SK-N-MC (cell line): ENCODE results near the gene REP15.

Experiments
- DNase-seq: peaks from one replicate; pipeline ENCODE4 v3.0.0-alpha.2; 2011; ENCODE audit warnings: low read depth, low spot score
- H3K27ac ChIP-seq: fragments of 200-600 bp; sonication (generic); 2 replicates; pipeline ENCODE4 v1.5.1; 2016; ENCODE audit warnings: mixed run types
- H3K36me3 ChIP-seq: fragments of 200-600 bp; sonication (generic); 2 replicates; pipeline ENCODE4 v1.6.1; 2017; ENCODE audit warnings: antibody characterized with exemption, low read length, mixed read lengths; ENCODE audit not compliant: insufficient read depth
- H3K4me3 ChIP-seq: fragments of 200-600 bp; sonication (generic); 2 replicates; pipeline ENCODE4 v1.5.1; 2016
- H3K9ac ChIP-seq: fragments of 200-600 bp; sonication (generic); 2 replicates; pipeline ENCODE4 v1.8.0; 2017; ENCODE audit warnings: mixed run types, mixed read lengths; ENCODE audit not compliant: insufficient read length
- H3K9me3 ChIP-seq: fragments of 200-600 bp; sonication (generic); 2 replicates; pipeline ENCODE4 v1.6.1; 2017; ENCODE audit warnings: low read depth, mild to moderate bottlenecking, antibody characterized with exemption, low read length, moderate library complexity, mixed read lengths
- EZH2 ChIP-seq: fragments of 200-600 bp; sonication (generic); IDR thresholded peaks from one replicate; pipeline ENCODE4 v1.6.1; 2017; ENCODE audit warnings: antibody characterized with exemption
- FOXP2 ChIP-seq: optimal IDR thresholded peaks from 2 replicates; pipeline ENCODE3; 2011; ENCODE audit warnings: mild to moderate bottlenecking, moderate library complexity; ENCODE audit not compliant: insufficient read depth; ENCODE audit errors: extremely low read length, control extremely low read depth
- POLR2AphosphoS5 ChIP-seq: IDR thresholded peaks from 2 replicates; pipeline ENCODE4 v1.6.1; 2012; ENCODE audit warnings: mild to moderate bottlenecking, low read depth, low read length, borderline replicate concordance

Gene REP15

GRCh38 chr12:27667540-27667939 lies 28.7 kb upstream of the REP15 start:
- TF ChIP-seq POLR2AphosphoS5 = no peak
- TF ChIP-seq FOXP2 = no peak
- TF ChIP-seq EZH2 = no peak
- Histone ChIP-seq H3K36me3 (no peaks in the 10 kb centered on the region; the same call in 1 of the 2 replicates), H3K9ac (no peak overlapping the region), H3K4me3 (no peak overlapping the region), H3K9me3 (no peaks in the 10 kb centered on the region), H3K27ac (no peak overlapping the region)
- no peak for DNase-seq

GRCh38 chr12:27672051-27672450 lies 24.2 kb upstream of the REP15 start:
- DNase-seq = no peak
- Histone ChIP-seq H3K27ac (no peak overlapping the region), H3K36me3 (no peaks in the 10 kb centered on the region; the same call in 1 of the 2 replicates), H3K4me3 (no peak overlapping the region), H3K9ac (no peak overlapping the region), H3K9me3 (no peaks in the 10 kb centered on the region)
- TF ChIP-seq EZH2 (no peak), POLR2AphosphoS5 (no peak), FOXP2 (no peak)

- H3K9me3 ChIP-seq = no peaks in the 10 kb centered on the region
- TF ChIP-seq POLR2AphosphoS5 = no peak
- TF ChIP-seq EZH2 = no peak
- no peak for TF ChIP-seq FOXP2
- H3K27ac ChIP-seq = no peak overlapping the region
- H3K4me3 ChIP-seq = no peak overlapping the region
- no peaks in the 10 kb centered on the region; the same call in 1 of the 2 replicates for H3K36me3 ChIP-seq
- no peak for DNase-seq
- no peak overlapping the region for H3K9ac ChIP-seq
Measured at GRCh38 chr12:27672643-27673042, 23.6 kb upstream of the REP15 start.

- TF ChIP-seq POLR2AphosphoS5 (no peak), EZH2 (no peak), FOXP2 (no peak)
- DNase-seq = no peak
Measured at GRCh38 chr12:27673101-27673718, 23.0 kb upstream of the REP15 start.

GRCh38 chr12:27674989-27675388 lies 21.3 kb upstream of the REP15 start:
- H3K9me3 ChIP-seq = no peaks in the 10 kb centered on the region
- peaks cover 2% of the 10 kb centered on the region; the same call in 1 of the 2 replicates for H3K36me3 ChIP-seq
- DNase-seq = no peak
- H3K4me3 ChIP-seq = no peak overlapping the region
- no peak overlapping the region for H3K27ac ChIP-seq
- H3K9ac ChIP-seq = no peak overlapping the region
- no peak for TF ChIP-seq FOXP2
- no peak for TF ChIP-seq POLR2AphosphoS5
- TF ChIP-seq EZH2 = no peak

More at GRCh38 chr12:27673101-27673718, 23.0 kb upstream of the REP15 start:
- H3K9me3 ChIP-seq = no peaks in the 10 kb centered on the region
- no peak overlapping the region for H3K27ac ChIP-seq
- H3K36me3 ChIP-seq = no peaks in the 10 kb centered on the region
- H3K9ac ChIP-seq = no peak overlapping the region
- no peak overlapping the region for H3K4me3 ChIP-seq

GRCh38 chr12:27680619-27681018 lies 15.6 kb upstream of the REP15 start:
- Histone ChIP-seq H3K36me3 (peaks cover 13% of the 10 kb centered on the region; the same call in 1 of the 2 replicates), H3K4me3 (no peak overlapping the region), H3K9me3 (no peaks in the 10 kb centered on the region), H3K9ac (no peak overlapping the region), H3K27ac (no peak overlapping the region)
- no peak for DNase-seq
- TF ChIP-seq FOXP2 (no peak), POLR2AphosphoS5 (no peak), EZH2 (no peak)

- DNase-seq = no peak
- Histone ChIP-seq H3K9me3 (no peaks in the 10 kb centered on the region), H3K36me3 (peaks cover 13% of the 10 kb centered on the region; the same call in 1 of the 2 replicates), H3K27ac (no peak overlapping the region), H3K4me3 (no peak overlapping the region), H3K9ac (no peak overlapping the region)
- no peak for TF ChIP-seq POLR2AphosphoS5
- TF ChIP-seq EZH2 = no peak
- TF ChIP-seq FOXP2 = no peak
Measured at GRCh38 chr12:27682534-27682933, 13.7 kb upstream of the REP15 start.

GRCh38 chr12:27685274-27685673 lies 11.0 kb upstream of the REP15 start:
- Histone ChIP-seq H3K9ac (no peak overlapping the region), H3K36me3 (peaks cover 9% of the 10 kb centered on the region; the same call in 1 of the 2 replicates), H3K27ac (no peak overlapping the region), H3K4me3 (no peak overlapping the region), H3K9me3 (no peaks in the 10 kb centered on the region)
- DNase-seq = no peak
- TF ChIP-seq POLR2AphosphoS5 (no peak), FOXP2 (no peak), EZH2 (no peak)

GRCh38 chr12:27686147-27686546 lies 10.1 kb upstream of the REP15 start:
- Histone ChIP-seq H3K36me3 (peaks cover 9% of the 10 kb centered on the region; the same call in 1 of the 2 replicates), H3K9ac (no peak overlapping the region), H3K9me3 (no peaks in the 10 kb centered on the region), H3K27ac (no peak overlapping the region), H3K4me3 (no peak overlapping the region)
- TF ChIP-seq POLR2AphosphoS5 (no peak), EZH2 (no peak), FOXP2 (no peak)
- DNase-seq = no peak

GRCh38 chr12:27688671-27689070 lies 7.6 kb upstream of the REP15 start:
- Histone ChIP-seq H3K9ac (no peak overlapping the region), H3K9me3 (no peaks in the 10 kb centered on the region), H3K27ac (no peak overlapping the region), H3K36me3 (peaks cover 10% of the 10 kb centered on the region), H3K4me3 (no peak overlapping the region)
- no peak for TF ChIP-seq EZH2
- TF ChIP-seq FOXP2 = no peak
- no peak for TF ChIP-seq POLR2AphosphoS5
- no peak for DNase-seq
